Adrenal gland (tissue), 12 donors: ENCODE data around the gene DNAJC8. TPM values are rescaled to one million over a fixed set of nuclear protein-coding genes. Genes with fewer than 3 reads are reported as not detected.

ENCODE experiments used
- DNase-seq, 7 donors: peaks; one replicate each; pipeline ENCODE4 v3.0.0-alpha.2; 2019 to 2020
- H3K27ac ChIP-seq, 5 donors: fragments of 200-600 bp; sonication (generic) in 4 of 5; 1 replicate in 3 of 5; 2 replicates in 2 of 5; pipeline versions ENCODE4 v1.5.1 to v1.8.0; 2016 to 2020; ENCODE audit warnings: mild to moderate bottlenecking in 1 of 5
- H3K27me3 ChIP-seq: fragments of 200-600 bp; 2 replicates; pipeline ENCODE4 v1.8.0; 2021
- H3K36me3 ChIP-seq, 2 donors: fragments of 200-600 bp; replicated peaks in 1 of 2; 1 replicate in 1 of 2; 2 replicates in 1 of 2; pipeline versions ENCODE4 v1.5.1 to v1.8.0; 2018 to 2022
- H3K4me1 ChIP-seq, 2 donors: fragments of 200-600 bp; replicated peaks in 1 of 2; 1 replicate in 1 of 2; 2 replicates in 1 of 2; pipeline versions ENCODE4 v1.5.1 to v1.8.0; 2018 to 2021
- H3K4me3 ChIP-seq, 4 donors: fragments of 200-600 bp; sonication (generic) in 3 of 4; one replicate each; pipeline ENCODE4 v1.5.1; 2016 to 2018
- H3K9me3 ChIP-seq, 3 donors: fragments of 200-600 bp; sonication (generic) in 1 of 3; replicated peaks in 1 of 3; 1 replicate in 2 of 3; 2 replicates in 1 of 3; pipeline versions ENCODE4 v1.5.1 to v1.8.0; 2016 to 2021
- POLR2A ChIP-seq, 2 donors: fragments of 450-650 bp; IDR thresholded peaks; one replicate each; pipeline ENCODE4 v1.6.1; 2017; ENCODE audit warnings: antibody characterized with exemption in 2 of 2, mild to moderate bottlenecking in 2 of 2, moderate library complexity in 1 of 2
- WGBS, 4 donors: extraction: QIAGEN DNeasy Blood & Tissue Kit in 2 of 4; methylation state at CpG; one replicate each; pipeline versions ENCODE4 v1.1.5 to v1.1.7; 2013 to 2017; 5-methylcytosine and 5-hydroxymethylcytosine counted together
- intact Hi-C, 2 donors: fragments of 100-400 bp; cut with DNase I; formaldehyde crosslinking; loops; one replicate each; pipeline versions ENCODE4 v1.14.1 to v1.15.0; 2022 to 2023
- polyA plus RNA-seq, 3 donors: library from polyadenylated mRNA; stranded (reverse); fragments of 200-250 nt in 2 of 3; fragments of 350-450 nt in 1 of 3; fragmentation: Illumina TruSeq in 1 of 3; extraction: RNeasy Lipid Tissue Mini Kit (QIAGEN cat#74804) in 1 of 3; gene quantifications; one replicate each; pipeline ENCODE4 v1.2.3, GENCODE V29; 2013 to 2014
- total RNA-seq, 9 donors: library from RNA; depleted of rRNA in 4 of 9; stranded (reverse); fragments of >200 nt in 4 of 9; fragments of 120-200 nt in 1 of 9; fragmentation: NEBNext Ultra II Directional in 1 of 9; extraction: Animal tissue kit (Norgen Biotek cat#: 25700) in 1 of 9; gene quantifications; one replicate each; pipeline versions ENCODE4 v1.1.0 to v1.2.4, GENCODE V29; 2013 to 2023
- TF ChIP-seq, protein P1 (sequence below), 6 experiments: fragments of 450-650 bp in 4 of 6; fragments of 200-600 bp in 2 of 6; sonication (generic) in 1 of 6; IDR thresholded peaks; 1 replicate in 5 of 6; 2 replicates in 1 of 6; pipeline versions ENCODE4 v1.5.1 to v1.8.0; 2016 to 2021; ENCODE audit warnings: antibody characterized with exemption in 6 of 6, mild to moderate bottlenecking in 2 of 6, moderate library complexity in 1 of 6
- donor health status: healthy with polysubstance abuse.
- donor health status: Bipolar disorder and iron deficiency.
- donor health status: DM: yes; HTN: yes; CAD: no.
- donor health status: DM: no; HTN: no; CAD: no.
- donor health status: DM: no; HTN: no; CAD: no.
- donor health status: DM: yes; HTN: yes; CAD: no.

DNAJC8 gene
- total and polyA plus RNA-seq, 12 donors = 45.7 to 150 (median 66.9) TPM

DNA sequence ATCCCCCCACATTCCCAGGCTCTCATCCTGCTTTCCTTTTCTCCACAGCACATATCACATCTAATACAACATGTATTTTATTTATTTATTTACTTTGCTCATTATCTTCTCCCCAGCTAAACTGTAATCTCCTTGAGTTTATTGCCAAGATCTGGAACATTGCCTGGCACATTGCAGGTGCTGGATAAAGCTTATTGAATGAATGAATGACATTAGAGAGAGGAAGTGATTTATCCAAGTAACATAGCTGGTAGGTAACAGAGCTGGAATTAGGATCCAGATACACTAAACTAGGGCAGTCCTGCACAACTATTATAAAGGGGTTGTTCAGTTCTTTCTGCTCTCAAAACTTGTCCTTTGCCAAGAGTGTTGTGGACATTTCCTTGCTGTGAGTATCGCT, 47.8 kb downstream of the DNAJC8 start:
- Histone ChIP-seq H3K27ac (no peak overlapping the region), H3K27me3 (no peaks in the 10 kb centered on the region), H3K4me1 (no peaks in the 10 kb centered on the region), H3K36me3 (no peaks in the 10 kb centered on the region), H3K4me3 (no peak overlapping the region), H3K9me3 (no peaks in the 10 kb centered on the region)
- DNase-seq = no peak
- TF ChIP-seq, protein P1, sequence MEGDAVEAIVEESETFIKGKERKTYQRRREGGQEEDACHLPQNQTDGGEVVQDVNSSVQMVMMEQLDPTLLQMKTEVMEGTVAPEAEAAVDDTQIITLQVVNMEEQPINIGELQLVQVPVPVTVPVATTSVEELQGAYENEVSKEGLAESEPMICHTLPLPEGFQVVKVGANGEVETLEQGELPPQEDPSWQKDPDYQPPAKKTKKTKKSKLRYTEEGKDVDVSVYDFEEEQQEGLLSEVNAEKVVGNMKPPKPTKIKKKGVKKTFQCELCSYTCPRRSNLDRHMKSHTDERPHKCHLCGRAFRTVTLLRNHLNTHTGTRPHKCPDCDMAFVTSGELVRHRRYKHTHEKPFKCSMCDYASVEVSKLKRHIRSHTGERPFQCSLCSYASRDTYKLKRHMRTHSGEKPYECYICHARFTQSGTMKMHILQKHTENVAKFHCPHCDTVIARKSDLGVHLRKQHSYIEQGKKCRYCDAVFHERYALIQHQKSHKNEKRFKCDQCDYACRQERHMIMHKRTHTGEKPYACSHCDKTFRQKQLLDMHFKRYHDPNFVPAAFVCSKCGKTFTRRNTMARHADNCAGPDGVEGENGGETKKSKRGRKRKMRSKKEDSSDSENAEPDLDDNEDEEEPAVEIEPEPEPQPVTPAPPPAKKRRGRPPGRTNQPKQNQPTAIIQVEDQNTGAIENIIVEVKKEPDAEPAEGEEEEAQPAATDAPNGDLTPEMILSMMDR (IDR thresholded peaks at IDR 0.05) = no peak
- no peak for TF ChIP-seq POLR2A (IDR thresholded peaks at IDR 0.05)
- WGBS, 4 donors = 85 to 92% (median 89%) methylated on average over 1 of the region's 1 CpG
- intact Hi-C loops = no loop called here

DNA sequence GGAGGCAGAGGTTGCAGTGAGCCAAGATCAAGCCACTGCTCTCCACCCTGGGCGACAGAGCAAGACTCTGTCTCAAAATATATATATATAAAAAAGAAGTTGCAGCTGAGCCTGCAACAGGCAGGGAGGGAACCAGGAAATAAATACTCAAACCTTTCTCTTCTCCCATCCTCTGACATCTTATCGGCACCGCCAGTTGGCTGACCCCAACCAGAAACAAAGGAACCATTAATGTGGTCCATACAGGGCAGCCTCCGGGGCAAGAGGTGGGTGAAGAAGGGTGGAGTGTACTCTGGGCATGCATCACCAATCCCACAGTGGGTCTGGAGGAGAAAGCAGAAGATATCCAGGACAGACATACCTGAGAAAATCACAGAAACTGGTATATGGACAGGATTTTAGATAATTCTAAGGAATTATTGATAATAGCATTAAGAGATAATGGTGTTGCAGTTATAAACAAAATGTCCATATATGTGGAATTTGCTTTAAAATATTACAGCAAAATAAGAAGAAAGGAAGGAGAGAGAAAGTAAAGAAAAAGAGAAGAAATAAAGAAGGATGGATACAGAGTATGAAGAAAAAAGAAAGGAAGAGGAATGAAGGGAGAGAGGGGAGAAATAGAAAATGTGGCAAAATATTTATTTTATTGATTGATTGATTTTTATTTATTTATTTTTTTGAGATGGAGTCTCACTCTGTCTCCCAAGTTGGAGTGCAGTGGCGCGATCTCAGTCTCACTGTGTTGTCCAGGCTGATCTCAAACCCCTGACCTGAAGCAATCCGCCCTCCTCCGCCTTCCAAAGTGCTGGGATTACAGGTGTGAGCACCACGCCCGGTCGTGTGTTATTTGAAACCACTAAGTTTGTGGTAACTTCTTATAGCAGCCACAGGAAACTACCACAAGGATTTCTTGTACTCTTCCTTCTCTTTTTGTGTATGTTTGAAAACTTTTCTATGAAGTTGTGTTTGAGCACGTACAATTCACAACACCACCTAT, 52.2 kb downstream of the DNAJC8 start:
- Histone ChIP-seq H3K4me1 (no peaks in the 10 kb centered on the region), H3K27ac (no peak overlapping the region), H3K4me3 (no peak overlapping the region), H3K27me3 (no peaks in the 10 kb centered on the region), H3K36me3 (no peaks in the 10 kb centered on the region), H3K9me3 (no peaks in the 10 kb centered on the region)
- TF ChIP-seq, protein P1 (IDR thresholded peaks at IDR 0.05) = no peak
- no peak for TF ChIP-seq POLR2A (IDR thresholded peaks at IDR 0.05)
- intact Hi-C loops = no loop called here
- WGBS, 4 donors = 62 to 72% (median 68%) methylated on average over 12 of the region's 12 CpGs
- DNase-seq = no peak

- intact Hi-C loops = no loop called here
- no peak for DNase-seq
- Histone ChIP-seq H3K27ac (no peak overlapping the region), H3K4me1 (no peaks in the 10 kb centered on the region), H3K9me3 (no peaks in the 10 kb centered on the region), H3K4me3 (no peak overlapping the region), H3K27me3 (no peaks in the 10 kb centered on the region), H3K36me3 (no peaks in the 10 kb centered on the region)
- TF ChIP-seq, protein P1 (IDR thresholded peaks at IDR 0.05) = no peak
- no peak for TF ChIP-seq POLR2A (IDR thresholded peaks at IDR 0.05)
- WGBS, 4 donors = 82 to 89% (median 86%) methylated on average over 14 to 15 of the region's 15 CpGs
These were observed 53.9 kb downstream of the DNAJC8 start for GRCh38 chr1:28178690-28179485.
